GM19324 (cell line): ENCODE results near the gene AXL.
A peak's percentile ranks its signal among the peaks of the same experiment; 100 is the strongest.
"Not testable (repeated sequence)": the region's sequence is repeated elsewhere in the genome, so short reads cannot be mapped to it uniquely, and the experiment has no call there.

Experiments used
- ATAC-seq: cut with Tn5 transposase; IDR thresholded peaks from one replicate; pipeline ENCODE4 v1.9.1; 2021; ENCODE audit warnings: mild to moderate bottlenecking, moderate library complexity; ENCODE audit not compliant: unreplicated experiment, low FRiP score

Gene AXL

DNA sequence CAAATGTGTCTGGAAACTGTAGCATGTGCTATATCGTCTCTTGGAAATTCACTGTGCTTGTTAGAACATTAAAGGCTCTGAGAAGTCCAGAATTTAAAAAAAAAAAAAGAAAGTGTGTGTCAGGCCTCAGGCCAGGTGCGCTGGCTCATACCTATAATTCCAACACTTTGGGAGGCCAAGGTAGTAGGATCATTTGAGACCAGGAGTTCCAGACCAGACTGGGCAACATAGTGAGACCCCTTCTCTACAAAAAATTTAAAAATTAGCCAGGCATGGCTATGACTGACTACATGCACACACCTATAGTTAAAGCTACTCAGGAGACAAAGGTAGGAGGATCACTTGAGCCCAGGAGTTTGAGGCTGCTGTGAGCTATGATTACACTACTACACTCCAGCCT lies 50.0 kb downstream of the AXL start:
- ATAC-seq: no peak

DNA sequence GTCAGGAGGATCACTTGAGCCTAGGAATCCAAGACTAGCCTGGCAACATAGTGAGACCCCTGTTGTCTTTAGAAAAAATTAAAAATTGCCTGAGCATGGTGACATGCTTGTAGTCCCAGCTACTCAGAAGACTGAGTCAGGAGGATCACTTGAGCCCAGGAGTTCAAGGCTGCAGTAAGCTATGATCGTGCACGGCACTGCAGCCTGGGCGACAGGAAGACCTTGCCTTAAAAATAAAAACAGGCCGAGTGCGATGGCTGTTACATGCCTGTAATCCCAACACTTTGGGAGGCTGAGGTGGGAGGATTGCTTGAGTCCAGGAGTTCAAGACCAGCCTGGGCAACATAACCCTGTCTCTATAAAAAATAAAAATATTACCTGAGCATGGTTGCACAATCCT lies 50.5 kb downstream of the AXL start:
- ATAC-seq: no peak

DNA sequence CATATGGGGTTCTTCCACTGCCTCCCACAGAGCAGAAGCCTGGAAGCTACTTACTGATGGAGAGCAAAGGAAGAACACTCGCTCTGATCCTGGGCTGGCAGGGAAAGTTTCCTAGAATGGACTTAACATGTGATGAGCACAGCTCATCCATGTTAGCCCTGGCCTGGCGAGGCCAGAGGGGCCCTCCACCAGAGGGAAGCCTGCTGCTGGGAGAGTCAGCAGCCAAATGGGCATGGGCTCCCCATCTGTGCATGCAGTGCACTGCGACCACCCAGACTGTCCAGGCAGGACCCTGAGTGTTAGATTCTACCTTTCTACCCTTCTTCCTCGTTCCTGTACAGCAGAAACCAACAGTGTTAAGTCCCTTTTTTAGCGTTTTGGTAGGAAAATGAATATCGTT lies 54.1 kb downstream of the AXL start:
- no peak for ATAC-seq

DNA sequence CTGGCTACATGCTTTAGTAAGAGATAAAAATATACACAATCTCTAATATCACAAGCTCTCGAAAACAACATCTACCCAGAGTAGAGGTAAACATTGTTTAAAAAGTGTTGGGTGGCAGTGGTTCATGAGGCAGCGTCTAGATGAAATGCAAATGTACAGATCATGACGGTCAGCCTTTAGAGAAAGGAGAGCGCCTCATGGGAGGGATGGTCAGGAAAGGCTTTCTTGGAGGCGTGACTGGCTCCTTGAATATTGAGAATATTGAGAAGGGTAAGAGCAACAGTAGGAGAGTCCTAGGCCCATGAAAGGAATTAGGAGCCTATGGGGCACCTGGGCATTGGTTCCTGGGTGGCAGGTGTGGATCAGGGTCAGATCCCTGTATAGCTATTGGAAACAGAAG lies 55.8 kb downstream of the AXL start:
- no peak for ATAC-seq

DNA sequence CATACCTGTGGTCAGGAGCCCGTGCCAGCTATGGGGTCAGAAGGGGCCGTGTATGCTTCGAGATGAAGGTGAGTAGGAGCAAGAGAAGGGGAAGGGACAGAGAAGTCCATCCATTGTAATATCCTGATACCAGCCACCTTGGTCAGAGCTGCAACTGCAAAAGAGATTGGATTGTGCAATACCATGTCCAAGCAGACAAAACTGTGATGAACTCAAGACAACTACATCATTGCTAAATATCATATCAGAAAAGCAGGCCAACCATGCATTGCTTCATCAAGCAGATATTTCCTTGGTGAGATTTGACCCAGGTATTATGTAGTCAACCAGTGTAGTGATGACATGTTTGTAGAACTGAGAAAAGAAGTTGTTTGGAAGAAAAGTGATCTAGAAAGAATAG lies 57.2 kb downstream of the AXL start:
- ATAC-seq: no peak

DNA sequence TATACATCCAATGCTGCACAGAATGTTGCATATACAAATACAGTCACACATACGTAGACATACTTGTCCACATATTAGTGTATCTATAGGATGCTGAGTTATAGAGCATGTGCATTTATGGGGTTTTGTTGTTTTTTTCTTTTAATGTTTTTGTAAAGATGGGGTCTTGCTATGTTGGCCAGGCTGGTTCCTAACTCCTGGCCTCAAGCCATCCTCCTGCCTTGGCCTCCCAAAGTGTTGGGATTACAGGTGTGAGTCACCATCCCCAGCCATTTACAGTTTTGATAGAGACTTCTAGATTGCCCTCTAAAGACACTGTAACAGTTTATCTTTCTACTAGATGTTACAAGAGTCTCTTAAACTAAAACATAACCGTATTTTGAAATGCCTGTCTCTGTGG lies 59.5 kb downstream of the AXL start:
- no peak for ATAC-seq

DNA sequence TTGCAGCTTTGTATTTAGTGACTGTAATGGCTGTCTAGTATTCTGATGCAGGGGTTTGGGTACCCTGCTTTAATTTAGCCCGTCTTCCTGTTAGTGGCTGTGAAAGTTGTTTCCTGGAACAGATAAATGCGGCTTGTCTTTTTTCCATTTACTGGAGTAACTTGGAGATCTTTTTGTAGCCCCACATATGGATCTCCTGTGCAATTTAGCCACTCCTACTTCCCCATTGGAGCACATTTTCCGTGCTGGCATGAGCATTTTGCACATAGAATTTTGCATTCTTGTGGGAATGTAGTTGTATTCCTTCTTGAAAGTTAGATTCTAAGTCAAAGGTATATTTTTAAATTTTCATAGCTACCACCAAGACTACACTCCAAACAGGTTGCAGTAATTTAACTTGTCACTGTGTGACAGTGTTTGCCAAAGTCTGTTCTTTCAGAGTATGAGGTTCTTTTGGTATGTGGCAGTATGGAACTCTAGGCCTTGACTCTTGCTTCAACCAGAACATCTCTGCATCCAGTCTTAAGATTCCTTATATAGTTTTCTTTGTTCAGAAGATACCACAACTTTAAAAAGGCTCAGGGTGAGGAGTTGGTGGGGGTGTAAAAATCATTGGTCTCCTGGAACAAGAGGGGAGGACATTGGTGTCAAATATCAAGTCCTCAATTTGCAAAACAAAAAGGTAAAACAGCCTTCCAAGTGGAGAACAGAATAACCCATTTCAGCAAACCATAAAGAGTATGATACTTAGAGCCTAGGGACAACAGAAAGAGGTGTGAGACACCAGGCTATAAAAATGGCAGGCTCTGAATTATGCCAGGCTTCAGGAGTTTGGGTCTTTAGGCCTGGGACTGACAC lies 69.9 kb downstream of the AXL start:
- no peak for ATAC-seq

DNA sequence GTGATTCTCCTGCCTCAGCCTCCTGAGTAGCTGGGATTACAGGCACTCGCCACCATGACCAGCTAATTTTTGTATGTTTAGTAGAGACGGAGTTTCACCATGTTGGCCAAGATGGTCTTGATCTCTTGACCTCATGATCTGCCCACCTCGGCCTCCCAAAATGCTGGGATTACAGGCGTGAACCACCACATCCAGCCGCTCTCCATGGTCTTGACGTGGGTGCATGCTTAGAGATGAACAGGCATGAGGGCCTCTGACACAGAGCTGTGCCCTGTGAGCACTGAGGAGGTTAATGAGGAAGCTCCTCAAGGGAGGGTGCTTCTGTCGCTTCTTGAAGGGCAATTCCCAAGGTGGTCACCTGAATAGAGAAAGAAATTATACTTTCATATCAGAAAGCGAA lies 70.8 kb downstream of the AXL start:
- not testable (repeated sequence) for ATAC-seq

DNA sequence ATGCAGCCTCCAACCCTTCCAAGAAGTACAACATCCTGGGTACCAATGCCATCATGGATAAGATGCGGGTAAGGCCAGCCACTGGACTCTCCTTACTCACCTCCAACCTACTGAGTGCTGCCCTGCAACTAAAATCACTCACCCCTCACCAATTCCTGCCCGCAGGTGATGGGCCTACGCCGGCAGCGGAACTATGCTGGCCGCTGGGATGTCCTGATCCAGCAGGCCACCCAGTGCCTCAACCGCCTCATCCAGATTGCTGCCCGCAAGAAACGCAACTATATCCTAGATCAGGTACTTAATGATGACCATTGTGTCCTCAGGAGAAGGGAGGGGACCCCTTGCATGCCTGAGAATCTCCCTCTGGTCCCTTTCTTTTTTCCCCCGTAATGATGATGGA lies 75.4 kb downstream of the AXL start:
- no peak for ATAC-seq

DNA sequence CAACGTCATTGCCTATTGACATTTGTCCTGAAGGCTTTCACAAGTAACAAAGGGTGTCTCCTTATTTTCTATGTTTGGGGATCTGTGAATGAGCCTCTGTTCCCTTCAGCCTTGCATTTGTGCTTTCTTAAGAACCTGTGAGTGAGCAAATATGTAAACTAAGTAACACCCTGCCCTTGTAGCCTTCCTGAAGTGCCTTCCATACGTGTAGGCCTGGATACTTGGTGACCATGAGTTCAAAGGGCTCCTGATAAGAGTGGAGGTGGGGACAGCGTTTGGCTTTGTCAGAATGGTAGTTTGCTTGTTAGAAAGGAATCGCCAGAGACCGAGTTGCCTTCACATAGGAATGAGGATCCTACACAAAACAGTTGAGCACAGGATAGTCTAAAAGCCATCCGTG lies 76.5 kb downstream of the AXL start:
- ATAC-seq: no peak

DNA sequence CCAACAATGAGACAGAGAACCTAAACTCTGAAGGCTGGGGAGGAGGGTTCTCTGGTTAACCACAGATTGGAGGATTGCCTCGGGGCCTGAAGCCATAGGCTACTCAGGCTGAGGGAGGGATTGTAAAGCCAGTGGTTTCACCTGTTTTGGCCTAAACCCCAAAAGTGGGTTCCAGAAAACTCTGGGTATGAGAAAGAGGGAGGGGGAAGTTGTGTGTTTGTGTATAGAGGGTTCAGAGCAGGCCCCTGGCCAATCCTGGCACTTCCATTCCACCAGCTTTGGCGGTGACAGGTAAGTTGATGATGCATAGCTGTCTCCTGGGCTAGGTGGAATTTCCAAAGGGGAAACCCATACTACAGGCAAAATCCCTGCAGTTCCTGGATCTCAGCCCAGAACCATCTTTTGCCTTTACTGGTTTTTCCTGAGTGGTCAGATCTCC lies 77.4 kb downstream of the AXL start:
- no peak for ATAC-seq

DNA sequence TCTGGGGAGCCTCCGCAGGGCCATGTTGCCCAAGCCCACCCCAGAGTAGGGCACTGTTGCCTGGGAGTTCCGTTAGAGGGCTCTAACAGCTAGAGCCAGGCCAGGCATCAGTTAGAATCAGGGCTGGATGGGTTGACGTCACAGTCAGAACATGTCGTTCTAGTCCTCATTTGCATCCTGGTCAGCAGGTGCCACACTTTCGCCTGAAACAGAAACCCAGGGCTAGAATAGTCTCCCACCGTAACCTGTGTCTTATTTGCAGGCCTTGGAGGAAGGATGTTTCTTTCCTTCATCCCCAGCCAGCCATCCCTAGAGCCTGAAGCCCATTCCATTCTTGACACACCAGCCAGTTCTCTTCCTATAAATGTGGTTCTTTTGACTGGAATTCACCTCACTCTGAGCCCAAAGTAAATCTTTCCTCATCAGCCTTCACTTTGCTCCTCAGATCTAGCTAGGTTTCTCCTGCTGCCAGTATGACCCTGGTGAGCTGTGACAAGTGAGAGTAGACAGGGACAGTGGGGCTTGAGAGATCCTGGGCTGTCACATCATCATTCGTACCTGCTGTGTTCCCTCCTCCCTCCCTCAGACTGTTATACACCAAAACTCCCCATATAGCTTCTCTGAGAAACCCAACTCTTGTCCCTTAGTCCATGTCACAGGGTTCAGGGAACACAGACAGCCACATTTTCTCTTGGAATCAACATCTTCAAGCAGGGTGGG lies 78.8 kb downstream of the AXL start:
- ATAC-seq: peak; percentile 79

DNA sequence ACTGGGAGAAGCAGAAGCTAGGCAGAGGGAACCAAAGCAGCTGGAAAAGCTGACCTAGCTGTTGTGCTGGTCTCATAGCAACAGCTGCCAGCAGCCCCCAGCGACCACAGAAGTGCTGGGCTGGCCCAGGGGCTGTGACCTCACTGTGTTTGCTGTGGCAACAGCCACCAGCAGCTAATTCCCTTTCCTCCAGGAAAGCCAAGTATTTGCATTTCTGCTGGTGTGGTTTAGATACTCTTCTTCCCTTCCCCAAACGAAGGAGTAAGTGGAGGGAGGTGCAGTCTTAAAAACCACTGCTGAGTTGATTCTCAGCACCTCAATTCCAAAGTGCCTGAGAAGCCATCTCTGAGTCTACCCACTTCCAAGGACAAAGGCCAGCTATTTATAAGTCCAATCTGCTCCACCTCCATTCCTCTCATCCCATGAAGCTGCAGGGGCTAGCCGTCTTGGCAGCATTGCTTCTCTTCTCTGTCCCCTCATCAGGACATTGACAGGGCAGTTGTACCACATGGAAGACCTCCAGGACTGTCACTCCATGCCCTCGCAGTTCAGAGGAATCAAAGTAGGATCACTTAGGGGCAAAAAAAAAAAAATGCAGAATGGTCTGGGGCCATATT lies 79.4 kb downstream of the AXL start:
- no peak for ATAC-seq

DNA sequence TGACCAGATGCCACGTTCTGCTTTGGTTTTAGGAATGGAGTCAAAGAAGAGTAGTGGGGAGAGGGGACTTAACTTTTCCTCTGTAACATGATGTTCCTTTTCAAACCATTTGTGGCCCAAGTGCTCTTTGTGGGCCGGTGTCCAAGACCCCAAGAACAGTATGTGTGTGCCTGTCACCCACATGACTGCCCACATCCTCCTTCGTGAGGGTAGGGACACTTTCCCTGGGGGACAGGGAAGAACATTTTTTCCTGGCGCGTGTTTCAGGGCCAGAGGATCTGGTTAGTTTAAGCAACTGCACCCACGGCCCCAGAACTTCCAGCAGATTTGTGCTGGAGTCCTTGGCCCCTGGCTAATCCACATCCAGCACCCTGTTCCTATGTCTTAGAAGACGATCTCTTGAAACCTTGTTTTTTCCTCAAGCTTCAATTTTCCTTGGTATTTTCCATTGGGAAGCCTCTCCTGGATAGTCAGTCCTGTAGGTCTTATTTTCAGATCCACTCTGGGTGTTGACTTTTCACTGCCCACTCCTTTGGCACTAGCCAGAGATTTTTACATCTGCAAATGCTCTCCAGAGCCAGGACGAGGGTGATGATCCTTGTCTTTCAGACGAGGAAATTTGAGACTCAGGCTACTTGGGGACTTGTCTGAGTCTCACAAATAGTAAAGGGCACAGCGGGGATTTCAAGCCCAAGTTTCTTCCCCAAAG lies 80.2 kb downstream of the AXL start:
- no peak for ATAC-seq

DNA sequence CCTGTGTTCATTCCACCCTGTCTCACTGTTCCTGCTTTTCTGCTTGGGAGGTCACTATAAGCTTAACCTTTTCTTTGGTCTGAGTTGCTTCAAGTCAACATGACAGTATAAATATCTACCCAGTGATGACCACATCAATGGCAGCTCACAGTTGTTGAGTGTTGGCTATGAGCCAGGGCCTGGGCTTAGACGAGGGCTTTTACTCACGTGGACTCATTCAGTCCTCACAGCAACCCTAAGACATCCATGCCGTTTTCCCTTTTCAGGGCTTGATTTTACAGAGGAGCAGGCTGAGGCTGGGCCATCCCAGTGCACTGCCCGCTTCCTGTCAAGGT lies 80.7 kb downstream of the AXL start:
- ATAC-seq: no peak

DNA sequence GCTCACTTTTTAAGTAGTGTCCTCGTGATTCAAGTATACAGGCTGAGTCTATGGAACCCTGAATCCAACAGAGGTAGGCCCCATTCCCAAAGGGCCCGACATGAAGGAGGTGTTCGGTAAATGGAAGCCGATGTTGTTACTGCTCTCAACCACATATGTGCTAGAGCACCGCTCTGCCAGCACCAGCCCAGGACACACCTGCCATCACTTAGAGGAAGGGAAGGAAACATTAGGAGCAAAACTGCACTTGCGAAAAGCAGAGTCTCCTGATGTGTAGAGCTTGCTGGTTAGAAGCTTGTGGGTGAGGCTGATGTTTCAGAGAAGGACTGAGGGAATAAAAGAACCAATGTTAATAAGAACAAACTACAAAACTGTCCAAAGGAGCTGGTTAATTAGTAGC lies 81.5 kb downstream of the AXL start:
- no peak for ATAC-seq

DNA sequence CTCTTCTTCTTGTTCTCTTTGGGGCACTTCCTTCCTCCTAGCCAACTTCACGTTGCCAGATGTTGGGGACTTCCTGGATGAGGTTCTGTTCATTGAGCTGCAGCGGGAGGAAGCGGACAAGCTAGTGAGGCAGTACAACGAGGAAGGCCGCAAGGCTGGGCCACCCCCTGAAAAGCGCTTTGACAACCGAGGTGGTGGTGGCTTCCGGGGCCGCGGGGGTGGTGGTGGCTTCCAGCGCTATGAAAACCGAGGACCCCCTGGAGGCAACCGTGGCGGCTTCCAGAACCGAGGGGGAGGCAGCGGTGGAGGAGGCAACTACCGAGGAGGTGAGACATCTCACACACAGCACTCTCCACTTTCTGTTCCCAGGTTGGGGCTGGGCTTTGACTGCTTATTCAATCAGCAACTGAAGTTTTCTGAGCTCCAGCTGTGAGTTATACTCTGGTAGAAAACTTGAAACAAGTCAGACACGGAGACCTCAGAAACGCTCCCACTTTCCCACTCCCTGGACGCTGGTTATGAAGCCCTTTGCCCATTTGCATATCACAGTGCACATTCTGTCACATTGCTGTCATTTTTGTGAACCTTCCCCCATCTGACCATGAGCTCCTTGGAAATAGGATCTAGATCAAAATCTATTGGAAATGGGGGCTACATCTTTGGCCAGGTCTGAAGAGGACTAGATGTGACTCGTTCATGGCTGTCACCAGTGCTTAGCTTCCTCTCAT lies 83.8 kb downstream of the AXL start:
- no peak for ATAC-seq

DNA sequence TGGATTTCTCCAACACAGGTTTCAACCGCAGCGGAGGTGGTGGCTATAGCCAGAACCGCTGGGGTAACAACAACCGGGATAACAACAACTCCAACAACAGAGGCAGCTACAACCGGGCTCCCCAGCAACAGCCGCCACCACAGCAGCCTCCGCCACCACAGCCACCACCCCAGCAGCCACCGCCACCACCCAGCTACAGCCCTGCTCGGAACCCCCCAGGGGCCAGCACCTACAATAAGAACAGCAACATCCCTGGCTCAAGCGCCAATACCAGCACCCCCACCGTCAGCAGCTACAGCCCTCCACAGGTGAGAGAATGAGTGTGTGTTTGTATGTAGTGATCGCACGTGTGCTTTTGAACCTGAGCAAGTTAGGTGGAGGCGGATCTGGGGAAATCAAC lies 84.9 kb downstream of the AXL start:
- no peak for ATAC-seq

DNA sequence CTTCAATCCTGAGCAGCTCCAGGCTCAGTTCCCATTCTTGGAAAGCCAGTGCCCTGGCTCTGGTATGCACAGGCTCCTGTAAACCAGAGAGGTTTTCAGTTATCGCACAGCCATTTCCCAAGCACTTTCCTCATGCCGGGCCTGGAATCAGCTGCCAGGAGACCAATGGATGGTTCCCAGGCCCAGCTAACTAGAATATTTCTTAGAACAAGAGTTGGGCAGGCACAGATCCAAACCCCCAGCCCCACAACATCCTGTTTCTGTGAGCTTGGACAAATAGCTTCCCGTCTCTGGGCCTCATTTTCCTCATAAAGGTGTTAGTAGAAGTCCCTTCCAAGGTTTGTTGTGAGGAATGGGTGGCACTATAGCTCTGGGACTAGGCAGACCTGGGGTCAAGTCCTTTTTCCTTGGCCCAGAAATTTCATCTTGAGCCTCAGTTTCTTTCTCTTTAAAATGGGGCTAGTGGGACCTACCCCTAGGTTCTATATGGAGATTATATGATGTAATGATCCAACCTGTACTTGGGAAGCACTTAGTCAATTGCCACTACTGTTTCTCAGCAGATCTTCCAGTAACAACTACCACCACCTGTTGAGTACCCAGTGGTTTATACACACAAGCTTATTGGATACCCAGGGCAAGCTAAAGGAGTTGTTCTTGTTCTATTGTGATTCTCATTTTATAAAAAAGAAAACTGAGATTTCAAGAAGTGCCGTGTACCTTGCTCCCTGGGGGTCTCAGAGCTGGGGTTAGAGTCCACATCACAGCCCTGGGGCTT lies 85.9 kb downstream of the AXL start:
- ATAC-seq: no peak
